ENCODE data around the gene RMRP.
A peak's percentile ranks its signal among the peaks of the same experiment; 100 is the strongest.

DNA sequence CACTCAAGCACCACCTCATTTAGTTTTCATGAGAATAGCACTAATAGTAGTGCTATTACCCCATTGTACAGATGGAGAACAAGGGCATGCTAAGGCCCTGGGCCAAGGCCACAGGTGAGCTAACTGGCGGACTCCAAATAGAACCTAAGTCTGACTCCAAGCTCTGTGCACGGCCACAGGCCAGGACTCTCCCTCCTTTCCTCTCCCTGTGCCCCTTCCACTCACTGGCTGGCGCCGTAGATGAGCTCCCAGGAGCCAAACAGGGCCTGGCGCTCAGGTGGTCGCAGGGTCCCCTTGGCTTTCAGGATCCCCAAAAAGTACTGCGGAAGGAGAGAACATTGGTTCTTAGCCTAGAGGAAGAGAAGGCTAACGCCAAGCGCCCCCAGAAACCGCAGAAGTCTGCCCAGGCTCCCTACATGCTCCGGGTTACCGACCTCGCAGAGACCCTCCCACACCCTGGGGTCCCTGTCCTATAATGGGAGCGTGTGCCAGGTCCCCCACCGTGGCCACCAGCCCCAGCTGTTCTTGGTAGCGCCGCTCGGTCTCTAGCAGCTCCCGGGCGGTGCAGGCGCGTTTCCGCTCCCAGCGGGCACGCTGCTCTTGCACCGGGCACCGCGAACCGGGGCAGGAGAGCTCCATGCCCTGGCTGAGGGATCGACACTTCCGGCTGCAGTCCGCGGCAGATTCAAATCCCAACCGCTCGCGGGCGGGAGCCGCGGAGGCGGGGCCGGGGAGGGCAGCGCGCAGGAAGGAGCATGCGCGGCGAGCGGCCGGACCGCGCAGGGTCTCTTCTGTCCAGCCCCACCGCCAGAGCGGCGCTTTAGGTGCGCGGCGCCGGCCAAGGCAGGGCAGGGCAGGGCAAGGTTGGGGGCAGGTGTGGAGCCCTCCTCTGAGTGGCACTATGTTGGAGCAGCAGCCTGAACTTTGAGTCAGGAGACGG is 7.0 kb upstream of the RMRP start, which contains the start of gene ARHGEF39:
- TF ChIP-seq, protein P1, sequence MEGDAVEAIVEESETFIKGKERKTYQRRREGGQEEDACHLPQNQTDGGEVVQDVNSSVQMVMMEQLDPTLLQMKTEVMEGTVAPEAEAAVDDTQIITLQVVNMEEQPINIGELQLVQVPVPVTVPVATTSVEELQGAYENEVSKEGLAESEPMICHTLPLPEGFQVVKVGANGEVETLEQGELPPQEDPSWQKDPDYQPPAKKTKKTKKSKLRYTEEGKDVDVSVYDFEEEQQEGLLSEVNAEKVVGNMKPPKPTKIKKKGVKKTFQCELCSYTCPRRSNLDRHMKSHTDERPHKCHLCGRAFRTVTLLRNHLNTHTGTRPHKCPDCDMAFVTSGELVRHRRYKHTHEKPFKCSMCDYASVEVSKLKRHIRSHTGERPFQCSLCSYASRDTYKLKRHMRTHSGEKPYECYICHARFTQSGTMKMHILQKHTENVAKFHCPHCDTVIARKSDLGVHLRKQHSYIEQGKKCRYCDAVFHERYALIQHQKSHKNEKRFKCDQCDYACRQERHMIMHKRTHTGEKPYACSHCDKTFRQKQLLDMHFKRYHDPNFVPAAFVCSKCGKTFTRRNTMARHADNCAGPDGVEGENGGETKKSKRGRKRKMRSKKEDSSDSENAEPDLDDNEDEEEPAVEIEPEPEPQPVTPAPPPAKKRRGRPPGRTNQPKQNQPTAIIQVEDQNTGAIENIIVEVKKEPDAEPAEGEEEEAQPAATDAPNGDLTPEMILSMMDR (conservative IDR thresholded peaks at IDR 0.05; ENCODE audit: low read depth in 2 of 2), result peak; percentile 34 to 79
- TF ChIP-seq EZH2 (IDR thresholded peaks at IDR 0.05; ENCODE audit: low read depth, unreplicated experiment), result no peak
- no peak for TF ChIP-seq ZNF331 (CRISPR knock-in tag; IDR thresholded peaks at IDR 0.05; ENCODE audit: low read depth)
- no peak for TF ChIP-seq EZH2phosphoT487 (IDR thresholded peaks at IDR 0.05; ENCODE audit: unreplicated experiment)
